Activated naive CD4-positive, alpha-beta T cell treated with anti-CD3 and anti-CD28 coated beads, Interleukin-2, amount 50 U/mL, for 24 hours (primary cell): ENCODE results near the gene CTDP1.
"Not testable (repeated sequence)": the region's sequence is repeated elsewhere in the genome, so short reads cannot be mapped to it uniquely, and the experiment has no call there.

ENCODE experiments used
- H3K27ac Mint-ChIP-seq: one replicate; pipeline ENCODE4 v1.8.0; 2021; ENCODE audit warnings: mild to moderate bottlenecking, mixed read lengths
- H3K27me3 Mint-ChIP-seq: one replicate; pipeline ENCODE4 v1.8.0; 2021; ENCODE audit warnings: mixed read lengths
- H3K36me3 Mint-ChIP-seq: one replicate; pipeline ENCODE4 v1.8.0; 2021; ENCODE audit warnings: mixed read lengths
- H3K4me1 Mint-ChIP-seq: one replicate; pipeline ENCODE4 v1.8.0; 2021; ENCODE audit warnings: mixed read lengths
- H3K4me3 Mint-ChIP-seq: one replicate; pipeline ENCODE4 v1.8.0; 2021; ENCODE audit warnings: mild to moderate bottlenecking, mixed read lengths
- H3K9me3 Mint-ChIP-seq: one replicate; pipeline ENCODE4 v1.8.0; 2021; ENCODE audit warnings: mixed read lengths

The CTDP1 gene

GRCh38 chr18:79733986-79734770 lies 54.6 kb downstream of the CTDP1 start:
- no peaks in the 10 kb centered on the region for H3K9me3 Mint-ChIP-seq
- H3K4me3 Mint-ChIP-seq = no peak overlapping the region
- no peaks in the 10 kb centered on the region for H3K27me3 Mint-ChIP-seq
- H3K27ac Mint-ChIP-seq = no peak overlapping the region
- H3K36me3 Mint-ChIP-seq = peaks cover 53% of the 10 kb centered on the region
- H3K4me1 Mint-ChIP-seq = no peaks in the 10 kb centered on the region

- H3K27me3 Mint-ChIP-seq = no peaks in the 10 kb centered on the region
- H3K4me3 Mint-ChIP-seq = no peak overlapping the region
- H3K4me1 Mint-ChIP-seq = no peaks in the 10 kb centered on the region
- no peak overlapping the region for H3K27ac Mint-ChIP-seq
- H3K36me3 Mint-ChIP-seq = peaks cover 46% of the 10 kb centered on the region
- H3K9me3 Mint-ChIP-seq = no peaks in the 10 kb centered on the region
Measured at GRCh38 chr18:79735071-79735980, 55.7 kb downstream of the CTDP1 start.

- no peak overlapping the region for H3K27ac Mint-ChIP-seq
- no peaks in the 10 kb centered on the region for H3K4me1 Mint-ChIP-seq
- no peaks in the 10 kb centered on the region for H3K27me3 Mint-ChIP-seq
- peaks cover 47% of the 10 kb centered on the region for H3K36me3 Mint-ChIP-seq
- no peak overlapping the region for H3K4me3 Mint-ChIP-seq
- H3K9me3 Mint-ChIP-seq = no peaks in the 10 kb centered on the region
Measured at GRCh38 chr18:79736230-79736629, 56.6 kb downstream of the CTDP1 start.

- H3K36me3 Mint-ChIP-seq = peaks cover 46% of the 10 kb centered on the region
Measured at GRCh38 chr18:79736846-79737245, 57.2 kb downstream of the CTDP1 start.

GRCh38 chr18:79737426-79737825 lies 57.8 kb downstream of the CTDP1 start:
- Mint-ChIP-seq H3K36me3 (peaks cover 49% of the 10 kb centered on the region), H3K27me3 (no peaks in the 10 kb centered on the region), H3K4me3 (no peak overlapping the region), H3K27ac (no peak overlapping the region), H3K4me1 (no peaks in the 10 kb centered on the region), H3K9me3 (no peaks in the 10 kb centered on the region)

More at GRCh38 chr18:79736846-79737245, 57.2 kb downstream of the CTDP1 start:
- Mint-ChIP-seq H3K4me1 (no peaks in the 10 kb centered on the region), H3K27ac (no peak overlapping the region), H3K27me3 (no peaks in the 10 kb centered on the region), H3K9me3 (no peaks in the 10 kb centered on the region), H3K4me3 (no peak overlapping the region)

- H3K4me3 Mint-ChIP-seq = no peak overlapping the region
- H3K4me1 Mint-ChIP-seq = no peaks in the 10 kb centered on the region
- H3K9me3 Mint-ChIP-seq = no peaks in the 10 kb centered on the region
- H3K27me3 Mint-ChIP-seq = no peaks in the 10 kb centered on the region
- peaks cover 50% of the 10 kb centered on the region for H3K36me3 Mint-ChIP-seq
- no peak overlapping the region for H3K27ac Mint-ChIP-seq
Measured at GRCh38 chr18:79738041-79738461, 58.4 kb downstream of the CTDP1 start.

- Mint-ChIP-seq H3K36me3 (peaks cover 51% of the 10 kb centered on the region), H3K4me3 (no peak overlapping the region)
Measured at GRCh38 chr18:79738581-79739439, 59.2 kb downstream of the CTDP1 start.

GRCh38 chr18:79739440-79739778 lies 59.8 kb downstream of the CTDP1 start:
- Mint-ChIP-seq H3K4me3 (no peak overlapping the region), H3K4me1 (no peaks in the 10 kb centered on the region), H3K36me3 (peaks cover 52% of the 10 kb centered on the region), H3K27ac (no peak overlapping the region), H3K9me3 (no peaks in the 10 kb centered on the region), H3K27me3 (no peaks in the 10 kb centered on the region)

More at GRCh38 chr18:79738581-79739439, 59.2 kb downstream of the CTDP1 start:
- H3K4me1 Mint-ChIP-seq = no peaks in the 10 kb centered on the region
- no peaks in the 10 kb centered on the region for H3K27me3 Mint-ChIP-seq
- H3K9me3 Mint-ChIP-seq = no peaks in the 10 kb centered on the region
- H3K27ac Mint-ChIP-seq = no peak overlapping the region

- not testable (repeated sequence) for H3K27me3 Mint-ChIP-seq, H3K27ac Mint-ChIP-seq, H3K4me3 Mint-ChIP-seq, H3K9me3 Mint-ChIP-seq, H3K4me1 Mint-ChIP-seq
- peaks cover 51% of the 10 kb centered on the region for H3K36me3 Mint-ChIP-seq
Measured at GRCh38 chr18:79740047-79740446, 60.4 kb downstream of the CTDP1 start.

GRCh38 chr18:79740521-79741361 lies 61.1 kb downstream of the CTDP1 start:
- Mint-ChIP-seq H3K27ac (no peak overlapping the region), H3K36me3 (peaks cover 49% of the 10 kb centered on the region), H3K4me3 (no peak overlapping the region), H3K4me1 (no peaks in the 10 kb centered on the region), H3K9me3 (no peaks in the 10 kb centered on the region), H3K27me3 (no peaks in the 10 kb centered on the region)

- Mint-ChIP-seq H3K4me1 (no peaks in the 10 kb centered on the region), H3K27ac (no peak overlapping the region), H3K27me3 (no peaks in the 10 kb centered on the region), H3K4me3 (no peak overlapping the region), H3K36me3 (peaks cover 51% of the 10 kb centered on the region), H3K9me3 (no peaks in the 10 kb centered on the region)
Measured at GRCh38 chr18:79741362-79741700, 61.7 kb downstream of the CTDP1 start.

- no peaks in the 10 kb centered on the region for H3K4me1 Mint-ChIP-seq
Measured at GRCh38 chr18:79742076-79742475, 62.5 kb downstream of the CTDP1 start.

GRCh38 chr18:79744625-79745024 lies 65.0 kb downstream of the CTDP1 start:
- Mint-ChIP-seq H3K9me3 (no peaks in the 10 kb centered on the region), H3K4me3 (no peak overlapping the region), H3K27ac (no peak overlapping the region), H3K27me3 (no peaks in the 10 kb centered on the region), H3K4me1 (peaks cover under 1% of the 10 kb centered on the region), H3K36me3 (peaks cover 40% of the 10 kb centered on the region)

More at GRCh38 chr18:79742076-79742475, 62.5 kb downstream of the CTDP1 start:
- no peak overlapping the region for H3K4me3 Mint-ChIP-seq
- H3K36me3 Mint-ChIP-seq = peaks cover 51% of the 10 kb centered on the region
- peak overlapping the region; percentile 51 for H3K27ac Mint-ChIP-seq
- no peaks in the 10 kb centered on the region for H3K9me3 Mint-ChIP-seq
- H3K27me3 Mint-ChIP-seq = no peaks in the 10 kb centered on the region

GRCh38 chr18:79746730-79747129 lies 67.1 kb downstream of the CTDP1 start:
- Mint-ChIP-seq H3K27me3 (no peaks in the 10 kb centered on the region), H3K27ac (no peak overlapping the region), H3K36me3 (peaks cover 31% of the 10 kb centered on the region), H3K4me3 (no peak overlapping the region), H3K9me3 (no peaks in the 10 kb centered on the region), H3K4me1 (peaks cover 4% of the 10 kb centered on the region)
